Stimulated activated CD4-positive, alpha-beta T cell treated with anti-CD3 and anti-CD28 coated beads, Interleukin-12 subunit alpha, Interleukin-12 subunit beta, amount 100 ng/mL, for 24 hours (primary cell): ENCODE results near the gene BRMS1.
"Not testable (repeated sequence)": the region's sequence is repeated elsewhere in the genome, so short reads cannot be mapped to it uniquely, and the experiment has no call there.

ENCODE experiments used
- DNase-seq, 2 experiments: peaks; one replicate each; pipeline ENCODE4 v3.0.0-alpha.2; 2020; ENCODE audit warnings: low read depth in 2 of 2

Gene BRMS1, protein sequence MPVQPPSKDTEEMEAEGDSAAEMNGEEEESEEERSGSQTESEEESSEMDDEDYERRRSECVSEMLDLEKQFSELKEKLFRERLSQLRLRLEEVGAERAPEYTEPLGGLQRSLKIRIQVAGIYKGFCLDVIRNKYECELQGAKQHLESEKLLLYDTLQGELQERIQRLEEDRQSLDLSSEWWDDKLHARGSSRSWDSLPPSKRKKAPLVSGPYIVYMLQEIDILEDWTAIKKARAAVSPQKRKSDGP

GRCh38 chr11:66344550-66345315 is at the start of gene BRMS1:
TSS of gene BRMS1 (minus strand) at chr11:66345104. CDS start at chr11:66342234, 2,870 bp downstream.
- DNase-seq = peak; percentile 90 to 97

DNA sequence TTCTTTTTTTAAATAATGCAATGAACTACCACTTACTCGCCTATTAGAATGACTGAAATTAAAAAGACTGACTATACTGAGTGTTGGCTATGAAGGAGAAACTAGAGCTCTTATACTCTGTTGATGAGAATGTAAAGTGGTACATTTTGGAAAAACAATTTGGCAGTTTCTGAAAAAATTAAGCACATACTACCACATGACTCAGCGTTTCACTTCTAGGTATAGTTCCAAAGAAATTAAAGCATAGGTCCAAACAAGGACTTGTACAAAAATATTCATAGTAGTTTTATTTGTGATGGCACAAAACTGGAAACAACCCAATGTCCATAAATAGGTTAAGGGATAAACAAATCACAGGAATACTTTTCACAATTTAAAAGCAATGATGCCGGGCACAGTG is 49.0 kb upstream of the BRMS1 start:
- no peak for DNase-seq

DNA sequence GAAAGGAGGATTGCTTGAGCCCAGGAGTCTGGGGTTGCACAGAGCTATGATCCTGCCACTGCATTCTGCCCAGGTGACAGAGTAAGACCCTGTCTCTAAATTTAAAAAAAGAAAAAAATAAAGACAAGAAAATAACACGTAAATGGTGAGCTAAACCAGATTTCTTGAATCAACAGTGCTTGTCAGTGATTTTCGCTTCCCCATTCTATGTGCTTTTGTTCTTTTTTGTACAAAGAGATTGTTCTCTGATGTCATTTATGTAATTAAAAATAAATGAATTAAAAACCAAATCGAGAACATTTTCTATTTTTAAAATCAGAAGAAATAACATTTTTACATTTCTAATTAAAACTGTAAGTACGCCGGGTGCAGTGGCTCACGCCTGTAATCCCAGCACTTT is 46.4 kb upstream of the BRMS1 start:
- no peak for DNase-seq

DNA sequence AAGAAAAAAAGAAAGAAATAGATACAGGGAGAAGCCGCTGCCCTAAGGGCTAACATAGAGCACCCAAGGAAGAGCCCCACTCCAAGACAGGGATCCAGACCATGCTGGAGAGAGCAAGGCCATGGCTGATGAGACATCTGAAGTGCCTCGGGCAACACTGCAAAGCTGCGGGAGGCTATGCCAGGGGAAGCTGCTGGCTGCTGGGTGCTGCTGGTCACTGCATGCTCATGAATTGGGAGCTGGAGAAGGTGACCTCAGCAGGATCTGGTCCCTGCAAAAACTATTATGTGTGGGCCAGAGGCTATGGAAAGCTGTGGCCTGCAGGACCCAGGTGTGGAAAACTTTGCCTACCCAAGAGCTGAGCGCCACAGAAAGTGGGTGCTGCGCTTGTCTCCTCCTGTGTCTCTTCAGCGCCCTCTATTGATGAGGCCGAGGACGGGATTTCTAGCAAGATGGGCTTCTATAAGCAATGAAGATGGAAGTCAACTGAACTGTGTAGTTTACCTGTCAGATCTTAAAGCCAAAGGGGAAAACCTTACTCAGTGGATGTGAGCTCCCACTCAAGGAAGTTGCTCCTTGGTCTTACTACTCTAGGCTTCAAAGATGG is 44.0 kb upstream of the BRMS1 start:
- peak; percentile 24 to 66 for DNase-seq

DNA sequence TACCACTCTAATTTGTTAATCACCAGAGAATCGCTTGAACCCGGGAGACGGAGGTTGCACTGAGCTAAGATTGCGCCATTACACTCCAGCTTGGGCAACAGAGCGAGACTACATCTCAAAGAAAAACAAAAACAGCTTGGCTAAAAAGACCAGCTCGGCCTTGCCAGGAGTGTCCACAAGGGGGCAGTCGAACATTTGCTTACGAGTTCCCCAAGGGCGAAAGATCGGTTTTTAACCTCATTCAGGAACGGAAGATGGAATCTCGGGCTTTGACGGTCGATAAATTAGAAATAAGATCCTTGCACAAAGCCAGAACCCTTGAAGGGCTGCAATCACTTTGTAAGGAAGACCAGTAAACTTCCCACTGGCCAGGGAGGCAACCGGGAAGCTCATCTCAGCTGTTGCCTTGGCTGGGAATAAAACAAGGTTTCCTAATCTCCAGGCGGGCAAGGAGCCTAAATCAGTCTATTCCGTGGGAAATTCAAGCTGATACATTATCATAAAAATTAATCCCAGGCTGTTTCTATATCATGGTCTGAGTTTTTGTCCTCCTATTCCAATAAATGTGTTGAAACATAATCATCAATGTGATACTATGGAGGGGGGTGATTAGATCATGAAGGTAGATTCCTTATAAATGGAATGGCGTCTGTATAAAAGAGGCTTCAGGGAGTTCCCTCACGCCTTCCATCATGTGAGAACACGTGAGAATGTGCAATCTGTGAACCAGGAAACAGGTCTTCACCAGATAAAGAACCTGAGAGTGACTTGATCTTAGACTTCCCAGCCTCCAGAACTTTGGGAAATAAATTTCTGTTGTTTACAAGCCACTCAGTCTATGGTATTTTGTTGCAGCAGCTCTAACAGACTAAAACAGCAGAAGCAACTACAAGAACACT is 41.5 kb upstream of the BRMS1 start:
- DNase-seq = peak; percentile 58 to 88

DNA sequence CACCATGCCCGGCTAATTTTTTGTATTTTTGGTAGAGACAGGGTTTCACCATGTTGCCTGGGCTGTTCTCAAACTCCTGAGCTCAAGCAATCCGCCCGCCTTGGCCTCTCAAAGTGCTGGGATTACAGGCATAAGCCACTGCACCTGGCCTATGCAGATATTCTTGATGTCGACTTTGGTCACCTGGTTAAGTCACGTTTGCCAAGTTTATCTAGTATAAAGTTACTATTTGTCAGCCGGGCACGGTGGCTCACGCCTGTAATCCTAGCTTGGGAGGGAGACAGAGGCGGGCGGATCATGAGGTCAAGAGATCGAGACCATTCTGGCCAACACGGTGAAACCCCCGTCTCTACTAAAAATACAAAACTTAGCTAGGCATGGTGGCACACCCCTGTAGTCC is 39.4 kb upstream of the BRMS1 start:
- not testable (repeated sequence) for DNase-seq

DNA sequence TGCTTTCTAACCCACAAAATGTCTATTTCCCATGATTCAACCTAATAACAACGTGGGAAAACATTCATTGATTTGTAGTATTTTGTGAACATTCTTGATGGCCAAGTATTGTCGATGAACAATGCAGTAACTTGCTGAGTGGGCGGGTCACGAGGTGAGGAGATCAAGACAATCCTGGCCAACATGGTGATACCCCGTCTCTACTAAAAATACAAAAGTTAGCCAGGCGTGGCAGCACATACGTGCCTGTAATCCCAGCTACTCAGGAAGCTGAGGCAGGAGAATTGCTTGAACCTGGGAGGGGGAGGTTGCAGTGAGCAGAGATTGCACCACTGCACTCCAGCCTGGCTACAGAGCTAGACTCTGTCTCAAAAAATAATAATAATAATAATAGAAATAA is 35.4 kb upstream of the BRMS1 start:
- DNase-seq = not testable (repeated sequence)

GRCh38 chr11:66373690-66374287 is 28.9 kb upstream of the BRMS1 start:
- not testable (repeated sequence) for DNase-seq

DNA sequence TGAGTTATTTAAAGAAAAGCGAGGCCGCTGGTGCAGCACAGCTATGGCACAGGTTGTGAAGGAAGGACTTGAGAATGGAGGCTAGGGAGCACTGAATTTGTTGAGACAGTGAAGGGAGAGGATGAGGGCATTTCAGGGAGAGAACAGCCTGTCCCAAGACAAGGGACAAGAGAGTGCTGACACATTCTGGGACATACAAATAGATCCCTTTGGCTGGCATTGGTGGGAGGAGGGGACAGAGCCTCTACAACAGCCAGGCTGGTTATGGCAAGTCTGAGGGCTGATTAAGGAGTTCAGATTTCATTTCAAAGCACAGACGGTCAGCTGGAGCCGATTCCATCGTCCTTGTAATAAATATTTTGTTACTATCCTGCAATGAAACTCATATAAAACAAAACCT is 28.4 kb upstream of the BRMS1 start:
- DNase-seq = no peak

DNA sequence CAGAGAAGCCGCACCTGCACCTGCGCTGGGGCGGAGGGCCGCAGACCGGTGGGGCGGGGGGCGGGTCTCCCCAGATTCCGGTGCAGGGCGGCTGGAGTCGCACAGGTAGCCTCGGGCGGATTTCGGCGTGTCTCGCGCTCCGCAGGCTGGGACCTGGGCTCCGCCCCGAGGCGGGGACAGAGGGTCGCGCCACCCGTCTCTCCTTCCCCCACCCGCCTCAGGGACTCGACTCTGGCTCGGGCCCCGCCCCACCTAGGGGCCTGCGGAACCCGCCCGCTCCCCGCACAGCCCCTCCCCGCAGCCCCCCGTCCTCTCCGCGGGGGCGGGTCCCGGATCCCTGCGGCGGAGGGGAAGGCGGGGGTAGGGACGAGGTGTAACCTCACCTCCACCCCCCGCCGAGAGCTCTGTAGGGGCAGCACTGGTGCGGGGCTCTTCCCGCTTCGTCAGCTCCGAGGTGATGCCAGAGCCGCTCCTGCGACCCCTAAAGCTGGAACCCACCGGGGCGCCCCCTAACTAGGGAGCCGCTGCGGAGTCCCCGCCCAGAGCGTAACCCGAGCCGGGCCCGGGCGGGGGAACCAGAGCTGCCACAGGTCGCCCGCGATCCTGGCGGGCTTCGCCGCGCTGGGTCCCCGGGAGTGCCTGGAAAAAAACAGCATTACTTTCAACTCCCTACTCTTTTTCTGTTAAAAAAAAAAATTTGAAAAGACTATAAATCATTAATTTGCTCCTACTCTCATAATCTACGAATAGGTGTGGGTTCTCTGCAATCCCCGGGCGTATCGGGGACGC is 26.9 kb upstream of the BRMS1 start, which contains the start of gene SLC29A2:
TSS of gene SLC29A2 (minus strand) at position 134 of the 789 bp plus-strand sequence. CDS start 169 bp downstream, outside the sequence.
- peak; percentile 52 to 74 for DNase-seq

- DNase-seq = no peak
Observed at GRCh38 chr11:66369073-66369894, 24.4 kb upstream of the BRMS1 start.

DNA sequence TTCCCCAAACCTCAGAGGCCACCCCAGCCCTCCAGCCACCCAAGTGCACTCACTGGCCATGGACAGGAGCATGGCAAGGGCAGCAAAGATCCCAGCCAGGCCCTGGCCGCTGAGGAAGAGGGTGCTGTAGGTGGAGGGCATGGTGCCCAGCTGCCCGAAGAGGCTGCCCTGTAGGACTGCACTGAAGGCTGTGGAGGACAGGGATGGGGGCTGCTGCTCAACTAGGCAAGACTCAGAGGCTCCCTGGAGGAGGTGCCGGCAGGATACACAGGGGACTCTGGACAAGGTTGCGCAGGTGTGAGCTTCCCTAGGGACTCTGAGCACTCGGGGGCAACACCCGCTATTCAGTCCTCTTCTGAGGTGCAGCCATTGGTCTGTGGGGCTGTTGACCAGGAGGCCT is 23.6 kb upstream of the BRMS1 start:
- DNase-seq = no peak

- no peak for DNase-seq
Observed at GRCh38 chr11:66367561-66368312, 22.8 kb upstream of the BRMS1 start.

DNA sequence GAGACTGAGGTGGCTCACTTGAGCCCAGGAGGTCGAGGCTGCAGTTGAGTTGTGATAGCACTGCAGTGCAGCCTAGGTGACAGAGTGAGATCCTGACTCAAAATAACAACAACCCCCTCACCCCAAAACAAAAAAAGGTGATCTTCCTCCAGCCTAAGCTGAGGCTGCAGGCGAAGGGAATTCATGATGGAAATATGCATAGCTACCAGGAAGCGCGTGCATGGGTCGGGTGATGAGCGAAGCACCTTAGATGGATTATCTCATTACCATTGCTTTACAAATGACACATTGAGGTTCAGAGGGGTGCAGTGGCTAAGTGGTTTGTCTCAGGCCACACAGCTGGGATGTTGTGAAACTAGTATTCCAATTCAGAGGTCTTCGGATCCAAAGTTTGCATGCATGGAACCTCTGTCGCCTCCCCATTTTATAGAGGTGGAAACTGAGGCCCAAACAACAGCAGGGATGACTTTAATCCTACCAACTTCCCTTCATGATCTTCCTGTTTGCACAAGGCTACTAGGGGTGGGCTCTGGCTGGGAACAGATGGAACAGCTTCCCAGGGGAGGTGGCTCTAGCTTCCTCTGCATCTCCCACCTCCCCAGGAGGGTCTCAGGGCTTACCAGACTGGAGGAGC is 22.1 kb upstream of the BRMS1 start:
- DNase-seq = no peak

DNA sequence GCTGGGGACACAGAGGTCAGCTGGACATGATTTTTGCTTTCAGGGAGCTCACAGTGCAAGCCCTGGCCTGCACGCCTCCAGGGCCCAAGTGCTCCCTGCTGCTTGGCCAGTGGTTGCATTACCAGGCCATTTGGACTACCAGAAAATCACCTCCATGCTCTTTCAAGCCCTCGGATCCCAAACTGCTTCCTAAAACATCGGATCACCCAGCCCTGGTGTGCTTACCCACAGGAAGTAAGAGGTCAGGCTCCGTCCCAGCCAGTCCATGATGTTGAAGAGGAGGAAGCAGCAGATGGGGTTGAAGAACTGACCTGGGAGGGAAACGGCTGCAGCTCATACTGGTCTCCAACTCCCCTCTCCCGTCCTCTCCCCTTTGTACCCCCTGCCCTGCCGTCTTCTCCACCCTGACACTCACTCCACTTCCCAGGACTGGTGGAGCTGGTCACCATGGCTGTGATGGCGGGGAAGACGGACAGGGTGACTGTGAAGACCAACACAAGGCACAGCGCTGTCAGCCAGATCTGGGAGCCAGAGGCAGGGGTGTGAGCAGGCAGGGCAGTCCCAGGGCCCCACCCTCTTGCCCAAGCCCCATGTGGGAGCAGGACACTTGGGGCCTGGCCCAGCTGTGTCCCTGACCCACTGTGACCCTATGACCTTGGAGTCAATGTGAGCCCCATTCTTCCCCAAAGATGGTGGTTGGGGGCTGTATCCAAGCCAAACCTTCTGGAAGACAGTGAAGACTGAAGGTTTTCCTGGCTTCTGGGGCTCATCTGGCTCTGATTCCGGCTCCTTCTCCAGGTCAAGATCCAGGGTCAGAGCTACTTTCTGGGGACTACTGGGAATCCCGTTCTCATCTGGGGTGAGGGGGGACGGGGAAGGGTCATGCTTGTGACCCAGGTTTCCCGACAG is 21.1 kb upstream of the BRMS1 start:
- DNase-seq = no peak

DNA sequence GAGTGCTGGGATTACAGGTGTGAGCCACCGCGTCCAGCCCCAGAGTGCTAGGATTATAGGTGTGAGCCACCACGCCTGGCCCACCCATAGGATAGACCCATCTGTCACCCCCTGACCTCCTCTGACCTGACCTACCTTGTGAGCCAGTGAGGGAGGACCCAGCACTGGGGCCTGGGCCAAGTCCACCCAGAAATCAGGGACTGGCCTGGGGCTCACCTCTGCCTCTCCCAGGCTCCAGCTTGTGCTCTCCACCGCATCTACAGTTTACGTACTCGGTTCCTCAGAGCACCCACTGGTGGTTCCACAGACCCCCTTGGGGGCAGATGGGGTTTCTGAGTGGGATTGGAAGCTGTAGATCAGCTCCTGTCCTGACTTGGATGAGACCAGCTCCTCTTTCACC is 20.3 kb upstream of the BRMS1 start:
- DNase-seq = no peak

DNA sequence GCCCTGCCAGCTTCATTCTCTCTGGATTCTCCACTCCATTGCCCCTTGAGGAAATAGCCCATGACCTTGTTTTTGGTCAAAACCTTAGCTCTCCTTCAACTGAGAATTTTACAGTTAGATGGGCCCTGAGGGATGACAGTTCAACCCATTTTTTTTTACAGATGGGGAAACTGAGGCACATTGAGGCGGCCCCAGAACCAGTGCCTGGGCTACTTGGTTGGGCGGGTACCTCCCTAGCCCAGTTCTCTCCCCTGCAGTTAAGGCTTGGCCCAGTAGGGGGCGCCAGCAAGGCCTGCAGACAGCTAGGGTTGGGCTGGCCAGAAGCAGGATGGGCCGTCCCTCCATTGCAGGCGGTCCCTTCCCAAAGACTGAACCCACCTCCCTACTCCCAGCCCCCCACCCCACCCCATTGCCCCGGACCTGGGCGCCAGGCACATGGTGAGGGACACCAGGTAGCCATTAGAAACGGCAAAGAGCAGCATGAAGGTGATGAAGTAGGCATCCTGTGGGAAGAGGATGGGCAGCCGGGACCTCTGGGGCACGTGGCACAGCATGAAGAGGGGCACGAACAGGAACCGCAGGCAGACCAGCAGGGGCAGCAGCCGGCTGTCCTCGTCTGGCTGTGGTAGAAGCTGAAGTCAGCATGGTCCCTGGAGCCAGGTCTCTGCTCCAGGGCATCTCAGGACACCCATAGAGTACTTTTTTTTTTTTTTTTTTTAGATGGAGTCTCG is 19.1 kb upstream of the BRMS1 start:
- DNase-seq = peak; percentile 43 to 80
